ENCODE data around the gene SELENBP1.

DNA sequence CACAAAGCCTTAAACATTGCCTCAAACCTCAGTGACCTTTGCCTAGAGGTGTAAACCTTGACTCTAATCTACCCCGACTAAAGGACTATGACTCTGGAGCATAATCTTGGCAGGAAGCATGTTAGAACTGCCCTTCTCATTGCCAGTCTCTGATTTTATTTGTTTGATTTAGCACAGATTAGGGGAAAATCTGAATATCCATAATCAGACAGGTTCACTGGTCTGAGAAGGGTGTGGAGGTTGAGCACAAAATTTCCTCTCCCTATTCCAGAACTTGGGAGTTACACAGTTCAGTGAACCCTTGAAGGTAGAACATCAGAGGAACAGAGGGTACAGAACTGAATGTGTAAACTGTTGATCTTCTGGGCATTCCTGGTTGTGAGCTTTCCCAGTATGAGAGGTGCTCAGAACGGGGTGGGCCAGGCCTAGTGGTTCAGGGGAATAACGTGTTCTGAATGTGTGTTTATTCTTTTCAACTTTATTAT lies 18.6 kb upstream of the SELENBP1 start:
- TF ChIP-seq POLR2AphosphoS5 (IDR thresholded peaks at IDR 0.05): no peak
- TF ChIP-seq, protein P1, sequence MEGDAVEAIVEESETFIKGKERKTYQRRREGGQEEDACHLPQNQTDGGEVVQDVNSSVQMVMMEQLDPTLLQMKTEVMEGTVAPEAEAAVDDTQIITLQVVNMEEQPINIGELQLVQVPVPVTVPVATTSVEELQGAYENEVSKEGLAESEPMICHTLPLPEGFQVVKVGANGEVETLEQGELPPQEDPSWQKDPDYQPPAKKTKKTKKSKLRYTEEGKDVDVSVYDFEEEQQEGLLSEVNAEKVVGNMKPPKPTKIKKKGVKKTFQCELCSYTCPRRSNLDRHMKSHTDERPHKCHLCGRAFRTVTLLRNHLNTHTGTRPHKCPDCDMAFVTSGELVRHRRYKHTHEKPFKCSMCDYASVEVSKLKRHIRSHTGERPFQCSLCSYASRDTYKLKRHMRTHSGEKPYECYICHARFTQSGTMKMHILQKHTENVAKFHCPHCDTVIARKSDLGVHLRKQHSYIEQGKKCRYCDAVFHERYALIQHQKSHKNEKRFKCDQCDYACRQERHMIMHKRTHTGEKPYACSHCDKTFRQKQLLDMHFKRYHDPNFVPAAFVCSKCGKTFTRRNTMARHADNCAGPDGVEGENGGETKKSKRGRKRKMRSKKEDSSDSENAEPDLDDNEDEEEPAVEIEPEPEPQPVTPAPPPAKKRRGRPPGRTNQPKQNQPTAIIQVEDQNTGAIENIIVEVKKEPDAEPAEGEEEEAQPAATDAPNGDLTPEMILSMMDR (IDR thresholded peaks at IDR 0.05 in 8 of 11, conservative IDR thresholded peaks at IDR 0.05 in 3 of 11): no peak
- TF ChIP-seq POLR2A (IDR thresholded peaks at IDR 0.05): no peak

Data from spleen (tissue), 7 donors.